Psoas muscle (tissue), 8 donors: Measurements from ENCODE around the gene TAPBP. TPM values are rescaled to one million over a fixed set of nuclear protein-coding genes. Genes with fewer than 3 reads are reported as not detected.
"Not testable (repeated sequence)": the region's sequence is repeated elsewhere in the genome, so short reads cannot be mapped to it uniquely, and the experiment has no call there.

Experiments used
- ATAC-seq, 4 donors: fragments of 200-7000 bp; cut with Tn5 transposase; one replicate each; pipeline ENCODE4 v1.9.1; 2020; ENCODE audit warnings: moderate library complexity in 3 of 4, mild to moderate bottlenecking in 2 of 4
- DNase-seq, 2 donors: peaks; one replicate each; pipeline ENCODE4 v3.0.0-alpha.2; 2020
- H3K27ac ChIP-seq: fragments of 200-600 bp; one replicate; pipeline ENCODE4 v1.8.0; 2022
- H3K27me3 ChIP-seq, 3 donors: fragments of 200-600 bp in 1 of 3; one replicate each; pipeline versions ENCODE4 v1.6.1 to v1.8.0; 2013 to 2022; ENCODE audit warnings: low read length in 2 of 3, mild to moderate bottlenecking in 2 of 3, moderate library complexity in 1 of 3; ENCODE audit not compliant: insufficient read depth in 3 of 3
- H3K36me3 ChIP-seq, 2 donors: fragments of 200-600 bp in 1 of 2; one replicate each; pipeline versions ENCODE4 v1.6.1 to v1.8.0; 2013 to 2022; ENCODE audit warnings: low read depth in 1 of 2, mild to moderate bottlenecking in 1 of 2, moderate library complexity in 1 of 2; ENCODE audit not compliant: insufficient read depth in 1 of 2
- H3K4me1 ChIP-seq: fragments of 200-600 bp; one replicate; pipeline ENCODE4 v1.8.0; 2022
- H3K4me3 ChIP-seq: fragments of 200-600 bp; one replicate; pipeline ENCODE4 v1.8.0; 2022; ENCODE audit warnings: mild to moderate bottlenecking
- H3K9me3 ChIP-seq: fragments of 200-600 bp; one replicate; pipeline ENCODE4 v1.8.0; 2022
- CTCF ChIP-seq: fragments of 200-600 bp; IDR thresholded peaks from one replicate; pipeline ENCODE4 v1.8.0; 2022; ENCODE audit warnings: antibody characterized with exemption
- WGBS, 3 donors: extraction: QIAGEN DNeasy Blood & Tissue Kit; methylation state at CpG; one replicate each; pipeline versions ENCODE4 v1.1.6 to v1.1.7; 2013; 5-methylcytosine and 5-hydroxymethylcytosine counted together
- intact Hi-C, 2 donors: fragments of 100-400 bp; cut with DNase I; formaldehyde crosslinking; loops; one replicate each; pipeline versions ENCODE4 v1.11.0 to v1.14.2; 2022
- polyA plus RNA-seq, 3 donors: library from polyadenylated mRNA; stranded (reverse); fragments of 200-250 nt; gene quantifications; one replicate each; pipeline ENCODE4 v1.2.3, GENCODE V29; 2013
- total RNA-seq, 4 donors: library from RNA; stranded (reverse); fragmentation: NEBNext Ultra II Directional in 2 of 4; extraction: Animal tissue kit (Norgen Biotek cat#: 25700) in 2 of 4; gene quantifications; one replicate each; pipeline versions ENCODE4 v1.2.1 to v1.2.4, GENCODE V29; 2021 to 2023
- donor health status: healthy with polysubstance abuse.
- donor health status: DM: no; HTN: no; CAD: no; lungs with moderate emphysema.
- donor health status: Bipolar disorder and iron deficiency.
- donor health status: healthy.
- donor health status: DM: yes; HTN: yes; CAD: no.
- donor health status: DM: no; HTN: no; CAD: no.
- donor health status: DM: no; HTN: no; CAD: no.
- donor health status: DM: yes; HTN: yes; CAD: no.

Gene TAPBP
- total and polyA plus RNA-seq, 7 donors: 7.9 to 37.4 (median 24.4) TPM

DNA sequence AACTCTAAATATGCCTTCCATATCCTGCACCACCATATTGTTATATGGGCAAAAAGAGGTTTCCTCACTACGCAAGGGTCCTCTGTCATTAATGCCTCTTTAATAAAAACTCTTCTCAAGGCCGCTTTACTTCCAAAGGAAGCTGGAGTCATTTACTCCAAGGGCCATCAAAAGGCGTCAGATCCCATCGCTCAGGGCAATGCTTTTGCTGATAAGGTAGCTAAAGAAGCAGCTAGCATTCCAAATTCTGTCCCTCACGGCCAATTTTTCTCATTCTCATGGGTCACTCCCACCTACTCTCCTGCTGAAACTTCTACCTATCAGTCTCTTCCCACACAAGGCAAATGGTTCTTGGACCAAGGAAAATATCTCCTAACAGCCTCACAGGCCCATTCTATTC is 33.9 kb upstream of the TAPBP start:
- intact Hi-C loops: no loop called here
- Histone ChIP-seq H3K27me3 (no peaks in the 10 kb centered on the region), H3K36me3 (no peaks in the 10 kb centered on the region), H3K4me1 (no peaks in the 10 kb centered on the region), H3K4me3 (no peak overlapping the region), H3K9me3 (no peaks in the 10 kb centered on the region), H3K27ac (no peak overlapping the region)
- no peak for DNase-seq
- ATAC-seq: no peak
- WGBS, 3 donors: 84 to 95% (median 86%) methylated on average over 5 of the region's 5 CpGs
- no peak for TF ChIP-seq CTCF

DNA sequence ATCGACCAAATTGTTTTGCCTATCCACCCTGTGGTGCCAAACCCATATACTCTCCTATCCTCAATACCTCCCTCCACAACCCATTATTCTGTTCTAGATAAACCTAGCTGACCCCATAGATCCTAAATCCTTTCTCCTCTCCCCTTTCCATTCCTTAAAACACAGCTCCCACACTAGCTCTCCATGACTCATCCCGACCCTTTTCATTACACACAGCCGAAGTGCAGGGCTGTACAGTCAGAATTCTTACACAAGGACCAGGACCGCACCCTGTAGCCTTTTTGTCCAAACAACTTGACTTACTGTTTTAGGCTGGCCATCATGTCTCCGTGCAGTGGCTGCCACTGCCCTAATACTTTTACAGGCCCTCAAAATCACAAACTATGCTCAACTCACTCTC is 33.1 kb upstream of the TAPBP start:
- 73 to 86% (median 84%) methylated on average over 5 of the region's 5 CpGs for WGBS, 3 donors
- H3K36me3 ChIP-seq, DNase-seq, H3K9me3 ChIP-seq, H3K27me3 ChIP-seq, ATAC-seq, H3K4me3 ChIP-seq, intact Hi-C loops, H3K27ac ChIP-seq, H3K4me1 ChIP-seq: not testable (repeated sequence)

- Histone ChIP-seq H3K9me3 (no peaks in the 10 kb centered on the region), H3K4me1 (no peaks in the 10 kb centered on the region), H3K4me3 (no peak overlapping the region), H3K27ac (no peak overlapping the region), H3K36me3 (no peaks in the 10 kb centered on the region), H3K27me3 (no peaks in the 10 kb centered on the region)
- TF ChIP-seq CTCF: peak; percentile 51
- WGBS, 3 donors: 20 to 24% (median 22%) methylated on average over 22 of the region's 22 CpGs
- ATAC-seq: peak; percentile 13 to 74 (median 30)
- peak; percentile 57 to 64 for DNase-seq
- intact Hi-C loops: no loop called here
These were observed 31.1 kb upstream of the TAPBP start for GRCh38 chr6:33344701-33345697.

DNA sequence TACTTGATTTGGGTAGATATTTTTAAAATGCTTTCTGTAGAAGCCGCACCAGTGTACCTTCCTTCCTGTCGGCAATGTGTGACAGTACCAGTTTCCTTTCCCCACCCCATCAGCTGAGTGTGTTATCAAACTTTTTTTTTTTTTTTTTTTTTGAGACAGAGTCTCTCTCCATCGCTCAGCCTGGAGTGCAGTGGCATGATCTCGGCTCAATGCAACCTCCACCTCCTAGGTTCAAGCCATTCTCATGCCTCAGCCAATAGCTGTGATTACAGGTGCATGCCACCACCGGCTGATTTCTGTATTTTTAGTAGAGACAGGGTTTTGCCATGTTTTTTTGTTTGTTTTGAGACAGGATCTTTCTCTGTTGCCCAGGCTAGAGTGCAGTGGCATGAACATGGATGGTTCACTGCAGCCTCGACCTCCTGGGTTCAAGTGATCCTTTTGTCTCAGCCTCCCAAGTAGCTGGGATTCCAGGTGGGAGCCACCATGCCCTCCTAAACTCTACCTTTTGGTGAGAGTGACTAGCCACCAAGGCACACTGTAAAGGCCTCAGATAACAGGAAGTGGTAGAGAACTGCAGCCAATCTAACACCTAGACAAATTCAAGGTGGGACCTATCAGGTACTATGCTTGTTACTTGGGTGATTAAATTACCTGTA is 30.2 kb upstream of the TAPBP start:
- TF ChIP-seq CTCF: no peak
- no peak overlapping the region for H3K27ac ChIP-seq
- H3K4me3 ChIP-seq: no peak overlapping the region

DNA sequence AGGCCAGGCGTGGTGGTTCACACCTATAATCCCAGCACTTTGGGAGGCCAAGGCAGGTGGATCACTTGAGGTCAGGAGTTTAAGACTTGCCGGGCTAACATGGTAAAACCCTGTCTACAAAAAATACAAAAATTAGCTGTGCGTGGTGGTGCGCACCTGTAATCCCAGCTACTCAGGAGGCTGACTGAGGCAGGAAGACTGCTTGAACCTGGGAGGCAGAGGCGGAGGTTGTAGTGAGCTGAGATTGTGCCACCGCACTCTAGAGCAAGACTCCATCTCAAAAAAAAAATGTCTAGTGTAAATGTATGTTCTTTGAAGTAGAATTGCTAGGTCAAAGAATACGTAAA is 29.7 kb upstream of the TAPBP start:
- 91 to 95% (median 91%) methylated on average over 7 of the region's 7 CpGs for WGBS, 3 donors
- H3K4me3 ChIP-seq, DNase-seq, ATAC-seq, H3K9me3 ChIP-seq, intact Hi-C loops, H3K36me3 ChIP-seq, H3K27ac ChIP-seq, H3K27me3 ChIP-seq, H3K4me1 ChIP-seq: not testable (repeated sequence)

More for the DNA sequence above, 30.2 kb upstream of the TAPBP start:
- Histone ChIP-seq H3K27me3 (no peaks in the 10 kb centered on the region), H3K4me1 (no peaks in the 10 kb centered on the region), H3K36me3 (no peaks in the 10 kb centered on the region), H3K9me3 (no peaks in the 10 kb centered on the region)
- intact Hi-C loops: no loop called here
- DNase-seq (no peak), ATAC-seq (no peak)
- WGBS, 3 donors: 72 to 83% (median 76%) methylated on average over 6 of the region's 6 CpGs
